ENCODE measurements around the gene KSR1. TPM values are rescaled to one million over a fixed set of nuclear protein-coding genes. Genes with fewer than 3 reads are reported as not detected.
"Not testable (repeated sequence)": the region's sequence is repeated elsewhere in the genome, so short reads cannot be mapped to it uniquely, and the experiment has no call there.

KSR1 gene
- polyA plus RNA-seq, 1 experiment, result 28.2 TPM

GRCh38 chr17:27433521-27433920 is 22.7 kb upstream of the KSR1 start:
- ChIA-PET CTCF (interaction anchor here (0.6 to 1.2 kb wide), 4 partner anchors 22 to 323 kb away, joined by 3 to 5 read pairs (median 3); partner anchors contain the start of gene KSR1), POLR2A (interaction anchor here (0.6 to 0.7 kb wide), 2 partner anchors 10 to 188 kb away, joined by 3 read pairs; no protein-coding TSS in a partner anchor)
- Histone ChIP-seq H3K9me3 (ENCODE audit: control insufficient read depth, insufficient read depth, low read length) (no peaks in the 10 kb centered on the region; the same call in 1 of the 2 replicates), H3K27ac (ENCODE audit: low read depth, low read length) (no peak overlapping the region), H3K27me3 (ENCODE audit: control insufficient read depth, insufficient read depth, low read length) (no peaks in the 10 kb centered on the region), H3K4me3 (ENCODE audit: low read depth, low read length) (no peak overlapping the region)
- no peak for DNase-seq (ENCODE audit: low read depth, low spot score)
- TF ChIP-seq CTCF (IDR thresholded peaks at IDR 0.05; ENCODE audit: low read depth, low read length), result no peak

GRCh38 chr17:27435431-27436070 is 20.7 kb upstream of the KSR1 start:
- H3K4me3 ChIP-seq (ENCODE audit: low read depth, low read length); H3K27me3 ChIP-seq (ENCODE audit: control insufficient read depth, insufficient read depth, low read length); H3K9me3 ChIP-seq (ENCODE audit: control insufficient read depth, insufficient read depth, low read length): not testable (repeated sequence)
- POLR2A ChIA-PET, result interaction anchor here (1.5 to 2.0 kb wide), 3 partner anchors 11 to 105 kb away, joined by 5 to 13 read pairs (median 5); no protein-coding TSS in a partner anchor
- CTCF ChIA-PET, result interaction anchor here (1.3 to 1.5 kb wide), 2 partner anchors 168 to 199 kb away, joined by 3 read pairs; no protein-coding TSS in a partner anchor
- peak overlapping the region; percentile 53 for H3K27ac ChIP-seq (ENCODE audit: low read depth, low read length)
- peak; percentile 38 for DNase-seq (ENCODE audit: low read depth, low spot score)

GRCh38 chr17:27438348-27438998 is 17.8 kb upstream of the KSR1 start:
- ChIA-PET POLR2A (interaction anchor here (0.6 to 0.7 kb wide), 2 partner anchors 50 to 95 kb away, joined by 3 to 6 read pairs; no protein-coding TSS in a partner anchor), CTCF (interaction anchor here (0.5 kb wide), 1 partner anchor 20 kb away, joined by 6 read pairs; no protein-coding TSS in a partner anchor)
- no peak overlapping the region for H3K4me3 ChIP-seq (ENCODE audit: low read depth, low read length)
- no peak for DNase-seq (ENCODE audit: low read depth, low spot score)
- no peaks in the 10 kb centered on the region for H3K27me3 ChIP-seq (ENCODE audit: control insufficient read depth, insufficient read depth, low read length)
- H3K9me3 ChIP-seq (ENCODE audit: control insufficient read depth, insufficient read depth, low read length), result no peaks in the 10 kb centered on the region
- peak overlapping the region; percentile 21 for H3K27ac ChIP-seq (ENCODE audit: low read depth, low read length)
- TF ChIP-seq CTCF (IDR thresholded peaks at IDR 0.05; ENCODE audit: low read depth, low read length), result no peak

- DNase-seq (ENCODE audit: low read depth, low spot score), result no peak
- Histone ChIP-seq H3K9me3 (ENCODE audit: control insufficient read depth, insufficient read depth, low read length) (no peaks in the 10 kb centered on the region), H3K27me3 (ENCODE audit: control insufficient read depth, insufficient read depth, low read length) (peaks cover 2% of the 10 kb centered on the region), H3K4me3 (ENCODE audit: low read depth, low read length) (no peak overlapping the region), H3K27ac (ENCODE audit: low read depth, low read length) (no peak overlapping the region)
- no peak for TF ChIP-seq CTCF (IDR thresholded peaks at IDR 0.05; ENCODE audit: low read depth, low read length)
- ChIA-PET CTCF (no interaction called here), POLR2A (interaction anchor here (0.6 kb wide), 1 partner anchor 50 kb away, joined by 3 read pairs; no protein-coding TSS in a partner anchor)
These were observed 16.9 kb upstream of the KSR1 start for GRCh38 chr17:27439342-27439741.

- Histone ChIP-seq H3K4me3 (ENCODE audit: low read depth, low read length) (no peak overlapping the region), H3K27me3 (ENCODE audit: control insufficient read depth, insufficient read depth, low read length) (peaks cover 2% of the 10 kb centered on the region), H3K9me3 (ENCODE audit: control insufficient read depth, insufficient read depth, low read length) (no peaks in the 10 kb centered on the region), H3K27ac (ENCODE audit: low read depth, low read length) (no peak overlapping the region)
- no peak for DNase-seq (ENCODE audit: low read depth, low spot score)
- CTCF ChIA-PET, result interaction anchor here (0.7 to 0.8 kb wide), 2 partner anchors 130 to 157 kb away, joined by 3 read pairs; no protein-coding TSS in a partner anchor
- POLR2A ChIA-PET, result interaction anchor here (0.9 kb wide), 1 partner anchor 12 kb away, joined by 3 read pairs; no protein-coding TSS in a partner anchor
- no peak for TF ChIP-seq CTCF (IDR thresholded peaks at IDR 0.05; ENCODE audit: low read depth, low read length)
These were observed 13.5 kb upstream of the KSR1 start for GRCh38 chr17:27442702-27443101.

Data from AG04450 (cell line).